ENCODE results near the gene LRRC32.
"Not testable (repeated sequence)": the region's sequence is repeated elsewhere in the genome, so short reads cannot be mapped to it uniquely, and the experiment has no call there.

Gene LRRC32

DNA sequence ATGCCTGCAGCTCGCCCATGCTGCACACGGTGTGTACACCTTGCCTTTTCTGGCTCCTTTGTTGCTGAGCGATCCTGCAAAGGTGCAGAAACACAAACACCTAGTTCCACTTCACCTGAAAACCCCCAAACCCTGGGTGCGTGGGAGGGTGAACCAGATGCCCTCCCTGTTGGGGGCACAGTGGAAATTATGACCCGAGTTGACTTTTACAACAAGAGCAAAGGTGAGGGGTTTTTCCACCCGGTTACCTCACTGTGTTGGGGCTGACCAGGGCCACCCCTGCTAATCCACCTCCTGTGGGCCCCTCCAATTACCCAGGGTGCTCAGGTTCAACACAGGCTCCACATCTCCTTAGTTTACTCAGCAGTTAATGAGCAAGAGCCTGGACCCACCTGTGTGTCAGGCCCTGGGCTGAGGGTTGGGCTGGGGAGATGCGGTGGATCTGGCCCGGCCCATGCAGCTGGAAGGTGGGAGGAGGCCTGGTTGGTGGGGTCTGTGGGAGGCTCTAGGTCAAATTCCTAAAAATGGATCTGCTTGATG, 42.1 kb downstream of the LRRC32 start:
- no peak for DNase-seq (ENCODE audit: low read depth)

DNA sequence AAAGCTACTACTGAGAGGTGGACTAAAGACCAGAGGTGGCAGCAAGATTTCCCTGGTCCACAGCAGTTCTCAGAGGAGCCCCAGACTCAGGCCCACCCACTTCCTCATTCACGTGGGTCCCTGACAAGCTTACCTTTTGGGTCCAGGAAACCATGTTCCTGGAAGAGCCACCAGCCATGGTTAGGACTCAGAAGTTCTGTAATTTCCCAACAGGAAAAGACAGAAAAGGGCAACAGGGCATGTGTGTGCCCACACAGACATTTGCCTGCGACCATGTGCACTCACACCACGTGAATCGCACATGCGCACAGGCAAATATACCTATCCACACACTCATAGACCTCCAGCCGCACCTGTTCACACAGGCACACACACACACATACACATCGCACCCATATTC, 42.9 kb downstream of the LRRC32 start:
- no peak for DNase-seq (ENCODE audit: low read depth)

DNA sequence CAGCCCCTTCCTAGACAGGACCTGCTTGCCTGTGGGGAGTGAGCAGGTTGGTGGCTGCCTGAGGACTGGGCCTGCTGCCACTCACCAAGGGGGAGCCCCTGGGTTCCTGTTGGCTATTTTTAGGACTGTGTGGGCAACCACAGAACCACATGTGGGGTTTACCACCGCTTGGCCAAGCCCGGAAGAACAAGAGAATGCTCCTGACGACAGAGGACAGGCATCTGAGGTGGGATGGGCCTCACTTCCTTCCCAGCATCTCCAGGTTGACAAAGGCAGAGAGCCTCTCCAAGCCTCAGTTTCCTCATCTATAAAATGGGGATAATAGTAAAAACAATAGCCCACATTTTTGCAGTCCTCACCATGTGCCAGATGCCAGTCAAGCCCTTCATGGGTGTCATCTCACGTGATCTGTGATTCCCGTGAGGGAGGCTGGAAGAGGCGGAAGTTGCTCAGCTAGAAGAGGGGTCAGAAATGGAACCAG, 43.6 kb downstream of the LRRC32 start:
- DNase-seq (ENCODE audit: low read depth): no peak

DNA sequence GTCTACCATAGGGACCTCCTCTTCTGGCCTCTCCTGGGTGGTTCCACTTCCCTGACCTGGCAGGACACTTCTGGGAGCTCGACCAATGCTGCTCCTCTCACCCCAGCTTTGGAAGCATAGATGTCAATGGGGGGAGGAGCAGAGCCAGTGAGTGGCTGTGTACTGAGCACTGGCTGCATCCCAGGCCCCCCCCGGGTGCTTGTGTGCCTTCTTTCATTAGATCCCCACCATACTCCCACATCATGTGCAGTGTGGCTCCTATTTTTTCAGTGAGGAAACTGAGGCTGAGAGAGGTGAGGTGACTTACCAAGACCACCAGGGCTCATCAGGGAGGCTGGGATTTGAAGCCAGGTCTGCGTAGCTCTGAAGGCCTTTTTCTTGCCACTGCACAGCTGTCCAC, 44.3 kb downstream of the LRRC32 start:
- DNase-seq (ENCODE audit: low read depth): no peak

DNA sequence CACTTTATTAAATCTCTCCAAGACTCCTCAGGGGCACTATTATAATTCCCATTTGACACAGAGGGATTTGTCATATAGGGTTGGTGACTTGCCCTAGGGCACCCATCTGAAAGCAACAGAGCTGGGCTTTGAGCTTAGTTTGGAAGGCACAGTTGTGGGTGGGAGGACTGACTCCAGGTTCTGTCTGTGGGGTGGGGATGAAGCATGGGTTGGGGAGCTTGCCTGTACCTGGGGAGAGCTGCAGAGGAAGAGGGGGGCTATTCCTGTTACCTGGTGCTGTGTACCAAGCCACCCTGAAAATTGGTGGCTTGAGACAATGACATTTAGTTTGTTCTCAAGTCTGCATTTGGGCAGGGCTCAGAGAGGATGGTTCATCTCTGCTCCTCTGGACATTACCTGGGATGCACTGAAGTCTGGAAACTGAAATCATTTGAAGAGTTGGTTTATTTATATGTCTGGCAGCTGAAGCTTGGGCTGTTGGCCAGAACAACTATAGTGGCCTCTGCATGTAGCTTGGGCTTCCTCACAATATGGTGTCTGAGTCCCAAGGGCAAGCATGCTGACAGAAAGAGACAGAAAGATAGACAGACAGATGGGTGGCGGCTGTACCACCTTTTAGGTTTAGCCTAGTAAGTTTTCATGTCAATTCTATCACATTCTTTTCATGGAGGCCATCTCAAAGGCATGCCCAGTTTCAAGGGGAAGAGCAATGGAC, 44.9 kb downstream of the LRRC32 start:
- no peak for DNase-seq (ENCODE audit: low read depth)

DNA sequence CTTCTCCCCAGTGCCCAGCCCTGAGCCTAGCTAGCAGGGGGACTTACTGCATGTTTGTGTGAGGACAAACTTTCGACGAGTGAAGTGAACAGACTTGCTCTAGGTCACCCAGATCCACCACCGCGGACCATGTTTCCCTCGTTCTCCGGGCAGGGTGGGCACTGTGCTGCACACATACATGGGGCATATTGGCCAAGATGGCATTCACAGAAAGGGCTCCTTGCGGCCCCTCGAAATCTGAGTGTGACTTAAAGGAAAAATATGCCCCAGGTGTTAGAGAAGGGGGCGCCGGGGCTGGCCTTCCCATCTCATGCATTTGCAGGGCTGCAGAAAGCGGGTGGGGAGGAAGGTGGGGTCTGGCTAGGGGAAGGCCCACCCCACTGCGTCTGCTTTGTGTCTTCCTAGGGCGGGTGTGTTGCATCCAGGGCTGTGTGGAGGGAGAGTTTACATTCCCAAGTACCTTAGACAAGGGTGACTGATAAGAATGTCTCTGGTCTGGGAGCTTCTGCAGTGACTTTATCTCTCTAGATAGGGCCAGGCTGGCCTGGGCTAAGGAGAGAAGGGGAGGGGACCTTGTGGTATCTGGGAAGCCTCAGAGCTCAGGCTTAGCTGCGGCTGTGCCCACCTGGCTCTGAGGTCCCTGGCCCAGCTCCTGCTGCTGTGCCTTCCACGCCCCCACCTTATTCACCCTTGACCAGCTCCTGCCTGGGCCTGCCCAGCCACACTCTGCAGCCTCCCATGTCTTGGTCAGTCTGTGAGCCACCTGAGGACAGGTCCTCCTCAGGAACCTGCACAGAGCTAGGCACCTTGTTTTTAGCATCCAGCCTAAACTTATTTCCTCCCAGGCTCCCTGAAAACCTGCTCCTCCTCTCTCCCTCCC, 45.8 kb downstream of the LRRC32 start:
- DNase-seq (ENCODE audit: low read depth): no peak

DNA sequence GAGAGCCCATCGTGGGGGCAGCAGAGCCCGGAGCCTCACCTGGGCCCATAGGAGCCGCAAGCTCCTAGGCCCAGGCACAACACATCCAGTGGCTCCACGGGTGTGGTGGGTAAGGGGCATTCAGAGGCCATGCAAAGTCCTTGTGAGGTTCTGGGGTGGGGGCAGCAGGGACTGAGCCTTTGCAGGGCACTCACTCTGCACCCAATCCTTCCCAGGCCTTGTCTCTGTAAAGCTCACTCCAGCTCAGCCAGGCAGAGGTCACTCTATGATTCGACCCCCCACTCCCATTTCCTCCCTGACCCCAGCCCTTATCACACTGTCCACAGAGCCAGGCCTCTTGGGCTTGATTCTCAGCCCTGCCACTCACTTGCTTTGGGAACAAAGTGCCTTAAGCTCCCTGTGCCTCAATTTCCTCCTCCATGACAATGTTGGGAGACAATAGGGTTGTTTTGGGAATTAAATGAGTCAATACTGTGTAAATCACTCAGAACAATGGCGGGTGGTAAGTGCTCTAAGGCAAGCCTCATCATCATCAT, 46.6 kb downstream of the LRRC32 start:
- DNase-seq (ENCODE audit: low read depth): no peak

DNA sequence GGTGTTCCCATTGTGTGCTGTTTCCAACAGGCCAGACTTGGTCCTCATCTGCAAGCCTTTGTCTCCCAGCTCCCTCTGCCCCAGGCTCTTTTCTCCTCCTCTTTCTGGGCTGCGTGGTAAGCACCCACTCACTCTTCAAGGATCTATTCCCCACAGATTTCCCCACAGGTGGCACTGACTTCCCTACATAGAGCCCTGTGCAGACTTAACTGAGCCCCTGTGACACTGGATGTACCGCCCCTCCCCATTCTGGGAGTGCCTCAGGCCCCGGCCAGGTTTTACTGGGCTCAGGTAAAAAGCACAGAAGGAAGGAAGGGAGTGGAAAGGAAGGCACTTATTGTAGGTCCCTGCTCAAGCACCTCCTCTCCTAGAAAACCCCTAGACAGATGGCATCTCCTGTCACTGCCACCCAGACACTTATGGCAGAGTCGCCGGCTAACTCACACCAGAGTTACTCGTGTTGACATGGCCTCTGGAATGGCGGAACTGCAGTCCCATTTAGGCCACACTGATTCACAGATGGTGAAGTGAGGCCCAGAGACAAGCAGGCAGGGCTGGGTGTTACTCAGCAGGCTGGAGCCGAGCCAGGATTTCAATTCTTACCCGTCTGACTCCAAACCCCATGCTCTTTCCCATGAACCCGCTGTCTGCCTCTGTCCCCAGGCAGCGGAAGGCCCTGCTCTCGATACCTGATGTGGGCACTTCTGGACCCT, 47.2 kb downstream of the LRRC32 start:
- no peak for DNase-seq (ENCODE audit: low read depth)

DNA sequence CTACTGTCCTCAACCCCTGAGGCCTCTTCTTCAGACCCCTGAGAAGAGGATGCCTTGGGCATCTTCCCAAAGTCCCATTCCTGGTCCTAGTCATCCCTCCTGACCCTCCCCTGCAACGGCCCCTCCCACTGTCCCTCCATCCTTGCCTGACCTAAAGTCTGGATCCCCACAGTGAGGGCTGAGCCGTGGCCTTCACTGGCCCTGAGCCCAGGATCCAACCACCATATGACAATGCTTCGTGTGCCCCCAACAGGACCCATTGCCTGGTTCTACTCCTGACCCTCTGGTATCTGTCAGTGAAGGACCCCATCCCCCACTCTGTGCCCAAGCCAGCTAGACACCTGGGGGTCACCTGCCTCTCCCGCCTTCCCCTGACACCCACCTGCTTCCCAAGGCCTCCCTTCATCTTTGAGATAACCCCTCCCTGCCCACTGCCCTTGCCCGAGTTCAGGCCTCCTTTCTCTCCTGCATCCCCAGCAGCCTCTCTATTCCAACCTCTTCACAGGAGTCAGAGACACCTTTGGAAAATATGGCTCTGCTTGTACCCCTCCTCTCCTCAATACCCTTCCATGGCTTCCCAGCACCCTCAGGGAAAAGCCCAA, 48.0 kb downstream of the LRRC32 start:
- no peak for DNase-seq (ENCODE audit: low read depth)

DNA sequence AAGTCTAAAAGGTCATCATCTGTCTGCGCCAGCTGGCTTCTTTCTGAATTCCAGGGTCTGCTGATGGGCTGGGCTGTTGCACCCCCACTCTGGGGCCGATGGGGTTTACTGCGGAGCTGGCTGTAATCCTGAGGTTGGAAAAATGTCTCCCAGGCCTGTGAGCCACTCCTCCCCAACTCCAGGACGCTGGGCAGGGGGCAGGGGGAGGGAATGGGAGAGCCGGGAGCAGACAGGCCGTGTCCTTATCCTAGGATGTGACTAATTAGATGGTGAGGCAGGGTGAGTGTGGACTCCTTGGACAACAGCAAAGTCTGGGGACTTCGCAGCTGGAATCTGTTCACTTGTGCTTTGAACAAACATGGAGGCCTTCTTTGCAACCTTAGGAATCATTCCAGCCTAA, 48.7 kb downstream of the LRRC32 start:
- no peak for DNase-seq (ENCODE audit: low read depth)

DNA sequence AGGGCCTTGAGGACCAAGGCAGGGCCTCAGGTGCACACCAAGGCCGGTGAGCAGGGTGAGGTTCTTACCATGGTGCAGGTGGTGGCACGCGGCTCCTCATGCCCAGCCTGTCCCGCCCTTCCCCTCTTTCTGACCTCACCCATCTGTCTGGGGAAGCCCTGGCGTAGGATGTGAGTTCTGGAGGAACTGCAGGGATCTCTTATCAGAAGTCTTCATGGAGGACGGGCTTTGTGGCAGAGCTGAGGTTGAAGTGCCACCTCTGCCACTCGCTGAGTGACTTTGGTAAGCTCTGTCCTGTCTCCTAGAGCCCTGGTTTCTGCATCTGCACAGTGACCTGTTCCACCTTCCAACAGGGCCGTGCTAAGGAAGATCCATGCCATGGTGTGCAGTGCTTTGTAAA, 49.1 kb downstream of the LRRC32 start:
- no peak for DNase-seq (ENCODE audit: low read depth)

DNA sequence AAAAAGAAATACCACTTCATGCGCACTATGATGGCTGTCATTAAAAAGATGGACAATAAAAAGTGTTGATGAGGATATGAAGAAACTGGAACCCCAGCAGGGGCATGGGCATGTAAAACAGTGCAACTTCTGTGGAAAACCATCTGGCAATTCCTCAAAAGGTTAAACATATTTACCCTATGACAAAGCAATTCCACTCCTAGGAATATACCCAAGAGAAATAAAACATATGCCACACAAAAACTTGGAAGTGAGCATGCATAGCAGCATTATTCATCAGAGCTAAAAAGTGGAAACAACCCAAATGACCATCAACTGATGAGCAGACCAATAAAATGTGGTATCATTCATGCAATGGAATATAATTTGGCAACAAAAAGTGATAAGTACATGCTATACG, 50.1 kb downstream of the LRRC32 start:
- no peak for DNase-seq (ENCODE audit: low read depth)

DNA sequence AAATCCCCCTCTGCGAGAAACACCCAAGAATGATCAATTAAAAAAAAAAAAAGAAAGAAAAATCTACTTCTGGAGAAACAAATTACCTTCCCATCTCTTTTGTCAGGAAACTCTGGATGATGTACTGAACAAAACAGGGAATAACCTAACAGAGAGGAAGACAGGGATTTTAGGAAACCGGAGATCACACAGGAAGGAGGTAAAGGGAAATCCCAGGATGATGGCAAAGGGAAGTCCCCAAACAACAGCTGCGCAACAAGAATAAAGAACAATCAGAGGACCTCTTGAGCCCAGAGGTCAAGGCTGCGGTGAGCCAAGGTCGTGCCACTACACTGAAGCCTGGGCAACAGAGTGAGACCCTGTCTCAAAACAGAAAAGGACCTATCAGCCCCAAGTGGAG, 50.7 kb downstream of the LRRC32 start:
- DNase-seq (ENCODE audit: low read depth): not testable (repeated sequence)

DNA sequence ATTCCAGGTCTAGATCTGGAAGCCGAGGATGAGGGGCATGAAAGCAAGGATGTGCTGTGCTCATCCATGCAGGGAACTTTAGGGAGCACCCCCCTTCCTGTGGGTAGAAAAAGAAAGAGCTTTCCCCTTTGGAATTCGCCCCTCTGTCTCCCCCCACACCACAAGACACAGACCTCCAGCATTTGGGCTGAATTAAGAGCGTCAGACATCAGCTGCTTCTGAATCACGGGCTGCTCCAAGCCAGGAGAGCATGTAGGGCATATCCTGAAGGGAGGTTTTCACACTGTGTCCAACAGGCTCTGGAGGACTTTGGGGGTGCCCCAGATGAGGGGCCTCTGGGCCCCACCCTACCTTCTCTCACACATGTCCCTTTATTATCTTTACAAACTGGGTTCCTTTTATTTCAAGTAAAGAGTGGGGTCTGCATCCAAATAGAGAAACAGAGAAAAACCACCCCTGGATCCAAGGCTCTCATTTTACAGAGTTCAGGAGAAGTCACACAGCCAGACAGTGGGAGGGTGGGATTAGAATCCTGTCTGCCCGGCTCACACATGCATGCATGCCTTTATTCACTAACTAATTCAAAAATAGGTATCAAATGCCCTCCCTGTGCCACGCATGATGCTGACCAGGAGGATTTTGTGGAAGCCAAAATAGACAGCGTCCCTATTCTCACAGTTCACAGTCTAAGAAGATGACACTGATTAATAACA, 52.8 kb downstream of the LRRC32 start:
- DNase-seq (ENCODE audit: low read depth): no peak

DNA sequence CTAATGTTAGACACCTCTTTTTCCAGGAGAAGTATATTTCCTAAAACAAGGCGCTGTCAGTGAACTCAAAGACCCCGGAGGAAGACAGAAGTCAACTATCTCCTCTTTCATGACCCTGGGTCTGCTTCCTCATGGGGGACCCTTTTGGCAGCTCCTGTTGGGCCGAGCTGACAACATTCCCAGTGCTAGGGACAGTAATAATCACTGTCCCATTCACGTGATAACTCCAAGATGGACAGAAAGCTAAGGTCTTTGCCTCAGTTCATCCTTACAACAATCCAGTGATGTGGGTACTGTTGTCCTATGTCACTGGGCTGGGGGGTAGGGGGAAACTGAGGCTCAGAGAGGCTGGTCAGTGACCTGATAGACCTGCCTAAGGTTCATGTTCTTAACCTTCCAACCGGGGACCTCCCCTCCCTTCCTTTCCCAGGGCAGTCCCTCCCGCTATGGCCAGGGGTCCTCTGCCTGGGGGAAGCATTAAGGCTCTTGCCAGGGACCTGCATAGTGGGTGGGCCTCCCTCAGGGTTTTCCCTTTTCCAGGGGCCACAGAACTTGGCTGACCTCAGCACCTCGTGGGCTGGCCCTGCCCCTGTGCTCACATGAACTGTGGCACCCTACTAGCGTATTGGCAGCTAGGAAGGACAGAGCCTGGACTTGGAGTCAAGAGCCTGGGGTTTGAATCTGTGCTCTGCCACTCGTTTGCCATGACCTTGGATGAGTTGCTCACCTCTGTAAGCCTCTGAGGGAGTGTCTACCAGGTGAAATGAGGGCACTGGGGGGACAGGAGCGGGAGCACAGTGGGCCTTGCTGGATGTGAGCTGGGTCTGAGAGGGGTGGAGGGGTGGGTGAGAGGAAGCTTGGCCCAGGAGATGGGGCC, 53.6 kb downstream of the LRRC32 start:
- no peak for DNase-seq (ENCODE audit: low read depth)

DNA sequence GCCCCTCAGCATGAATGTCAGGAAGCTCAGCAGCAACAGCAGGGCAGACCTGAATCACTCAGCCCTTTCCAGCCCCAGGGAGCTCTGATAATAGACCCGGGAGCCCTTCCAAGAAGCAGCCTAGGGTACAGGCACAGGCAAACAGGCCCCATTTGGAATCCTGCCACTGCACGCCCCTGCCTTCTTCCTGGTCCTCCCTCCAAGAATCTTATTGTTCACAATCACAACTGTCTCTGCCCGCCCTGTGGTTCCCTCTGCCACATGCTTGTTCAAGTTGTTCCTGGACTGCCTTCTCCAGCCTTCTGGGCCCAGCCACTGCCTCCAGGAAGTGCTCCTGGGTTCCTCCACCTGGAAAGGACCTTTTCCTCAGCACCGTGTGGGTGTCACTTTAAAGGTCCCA, 54.6 kb downstream of the LRRC32 start:
- DNase-seq (ENCODE audit: low read depth): no peak

DNA sequence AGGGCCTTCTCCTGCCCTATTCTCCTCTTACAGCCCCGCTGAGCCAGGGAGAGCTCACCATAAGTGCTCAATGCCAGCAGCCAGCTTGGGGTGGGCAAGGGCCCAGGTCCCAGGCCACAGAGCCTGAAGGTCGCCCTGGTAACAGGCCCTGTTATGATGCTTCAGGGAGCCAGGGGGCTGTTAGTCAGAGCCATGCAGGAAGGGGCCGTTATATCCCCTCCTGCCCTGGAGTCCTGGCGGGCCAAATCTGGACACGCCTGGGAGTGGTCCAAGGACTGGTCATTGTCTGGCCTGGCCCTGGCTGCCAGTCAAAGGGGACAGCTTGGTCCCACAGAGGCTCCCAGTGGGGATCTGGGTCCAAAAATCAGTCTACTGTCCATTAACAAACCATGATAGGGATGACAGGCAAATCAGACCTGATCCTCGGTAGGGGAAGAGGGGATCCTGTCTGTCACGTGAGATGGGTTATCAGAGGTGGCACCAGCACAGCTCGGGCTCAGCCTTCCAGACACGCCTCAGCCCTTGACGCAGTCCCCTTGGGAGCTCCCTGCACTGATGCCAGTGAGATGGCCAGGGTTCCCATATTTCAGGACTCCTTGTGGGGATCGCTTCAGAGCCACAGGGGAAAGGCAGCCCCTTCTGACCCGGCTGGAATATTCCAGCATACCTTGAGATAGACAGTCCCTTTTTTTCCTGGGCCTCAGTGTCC, 55.9 kb downstream of the LRRC32 start:
- DNase-seq (ENCODE audit: low read depth): no peak

DNA sequence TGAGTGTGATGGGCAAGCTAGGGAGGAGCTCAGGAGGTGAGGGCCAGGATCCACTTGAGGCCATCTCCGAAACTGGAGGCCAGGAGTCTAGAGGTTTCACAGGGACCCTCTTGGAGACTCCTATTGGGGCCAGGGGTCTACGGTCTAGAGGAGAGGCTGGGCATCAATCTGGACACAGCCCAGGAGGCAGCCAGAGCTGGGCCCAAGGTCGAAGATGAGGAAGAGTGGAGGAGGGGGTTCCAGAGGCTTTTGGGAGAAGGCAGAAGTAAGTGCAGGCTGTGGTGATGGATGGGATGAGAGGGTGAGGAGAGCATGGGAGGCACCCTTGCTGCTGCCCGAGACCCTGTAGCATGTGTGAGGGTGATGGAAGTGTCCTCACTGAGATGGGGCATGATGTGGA, 56.6 kb downstream of the LRRC32 start:
- no peak for DNase-seq (ENCODE audit: low read depth)

DNA sequence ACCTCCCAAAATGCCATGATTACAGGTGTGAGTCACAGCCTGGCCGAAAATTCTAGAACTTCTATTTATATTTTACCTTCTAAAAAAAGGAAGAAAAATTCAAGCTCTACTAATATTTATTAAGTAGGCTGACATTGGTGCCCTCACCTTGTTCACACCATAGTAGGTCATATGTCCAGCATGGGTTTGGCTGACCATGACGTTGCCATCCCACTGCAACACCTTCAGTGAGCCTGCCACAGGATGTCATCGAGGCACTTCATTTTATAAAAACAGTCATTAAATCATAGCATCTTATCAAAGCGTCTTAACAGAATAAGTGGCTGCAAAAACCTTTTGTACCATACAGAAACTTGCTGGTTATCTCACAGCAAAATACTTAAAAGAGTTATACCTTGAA, 58.3 kb downstream of the LRRC32 start:
- DNase-seq (ENCODE audit: low read depth): no peak
